ENCODE results near the gene CBX1. TPM values are rescaled to one million over a fixed set of nuclear protein-coding genes. Genes with fewer than 3 reads are reported as not detected.
A peak's percentile ranks its signal among the peaks of the same experiment; 100 is the strongest.

Gene CBX1
- total RNA-seq, 6 donors from 2014 or later = 12.6 to 38.8 (median 28.0) TPM

DNA sequence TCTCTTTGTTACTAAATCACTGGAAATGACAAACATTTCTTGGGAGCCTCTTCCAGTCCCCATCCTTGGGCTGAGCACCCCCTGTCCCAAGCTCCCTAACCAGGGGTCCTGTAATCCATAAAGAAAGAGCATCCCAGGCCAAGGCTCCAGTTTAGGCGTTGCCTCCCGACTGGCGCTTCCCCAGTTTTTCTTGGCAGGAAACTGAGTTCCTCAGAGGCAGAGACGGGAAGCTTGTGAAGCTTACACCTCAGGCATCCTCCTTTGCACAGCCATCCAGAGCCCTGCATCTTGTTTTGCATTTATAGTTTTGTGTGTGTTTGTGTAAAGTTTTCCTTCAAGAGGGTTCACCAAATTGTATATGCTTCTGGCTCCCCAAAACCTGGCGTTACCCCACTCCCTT lies 70.7 kb downstream of the CBX1 start:
- Histone ChIP-seq H3K36me3 (peaks cover 0 to 4% (median 0%) of the 10 kb centered on the region in 4 donors), H3K27ac (no peak overlapping the region), H3K4me1 (peaks cover 12 to 20% (median 13%) of the 10 kb centered on the region in 4 donors), H3K27me3 (no peaks in the 10 kb centered on the region), H3K9me3 (no peaks in the 10 kb centered on the region), H3K4me3 (no peak overlapping the region)
- 39 to 75% methylated on average over 5 of the region's 5 CpGs for WGBS, 2 donors
- no peak for TF ChIP-seq POLR2A (IDR thresholded peaks at IDR 0.05)
- ATAC-seq (ENCODE audit: low FRiP score in 2 of 2) (no peak), DNase-seq (no peak)

DNA sequence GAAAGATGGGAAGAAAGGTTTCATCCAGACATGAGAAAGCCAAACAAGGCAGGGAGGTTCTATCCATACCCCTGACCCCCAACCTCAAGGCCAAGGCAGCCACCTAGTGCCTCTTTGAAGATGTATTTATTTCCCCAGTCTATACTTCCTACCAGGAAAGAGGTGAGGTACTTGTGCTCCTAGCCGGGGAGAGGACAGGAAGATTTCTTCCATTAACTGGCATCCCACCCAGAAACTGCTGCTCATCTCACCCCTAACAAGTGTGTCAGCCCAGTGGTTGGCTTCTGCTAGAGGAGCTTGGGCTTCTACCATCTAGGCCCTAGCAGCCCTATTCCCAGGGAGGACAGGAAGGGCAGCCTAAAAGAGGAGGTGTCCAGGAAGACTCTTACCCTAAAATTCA lies 72.5 kb downstream of the CBX1 start:
- DNase-seq = no peak
- TF ChIP-seq POLR2A (IDR thresholded peaks at IDR 0.05) (no peak), POLR2AphosphoS5 (IDR thresholded peaks at IDR 0.05) (no peak), EP300 (IDR thresholded peaks at IDR 0.05) (no peak)
- TF ChIP-seq, protein P1, sequence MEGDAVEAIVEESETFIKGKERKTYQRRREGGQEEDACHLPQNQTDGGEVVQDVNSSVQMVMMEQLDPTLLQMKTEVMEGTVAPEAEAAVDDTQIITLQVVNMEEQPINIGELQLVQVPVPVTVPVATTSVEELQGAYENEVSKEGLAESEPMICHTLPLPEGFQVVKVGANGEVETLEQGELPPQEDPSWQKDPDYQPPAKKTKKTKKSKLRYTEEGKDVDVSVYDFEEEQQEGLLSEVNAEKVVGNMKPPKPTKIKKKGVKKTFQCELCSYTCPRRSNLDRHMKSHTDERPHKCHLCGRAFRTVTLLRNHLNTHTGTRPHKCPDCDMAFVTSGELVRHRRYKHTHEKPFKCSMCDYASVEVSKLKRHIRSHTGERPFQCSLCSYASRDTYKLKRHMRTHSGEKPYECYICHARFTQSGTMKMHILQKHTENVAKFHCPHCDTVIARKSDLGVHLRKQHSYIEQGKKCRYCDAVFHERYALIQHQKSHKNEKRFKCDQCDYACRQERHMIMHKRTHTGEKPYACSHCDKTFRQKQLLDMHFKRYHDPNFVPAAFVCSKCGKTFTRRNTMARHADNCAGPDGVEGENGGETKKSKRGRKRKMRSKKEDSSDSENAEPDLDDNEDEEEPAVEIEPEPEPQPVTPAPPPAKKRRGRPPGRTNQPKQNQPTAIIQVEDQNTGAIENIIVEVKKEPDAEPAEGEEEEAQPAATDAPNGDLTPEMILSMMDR (IDR thresholded peaks at IDR 0.05) = no peak
- peaks cover 0 to 4% (median 0%) of the 10 kb centered on the region in 4 donors for H3K36me3 ChIP-seq
- H3K9me3 ChIP-seq = no peaks in the 10 kb centered on the region
- no peak overlapping the region for H3K4me3 ChIP-seq
- no peaks in the 10 kb centered on the region for H3K27me3 ChIP-seq
- peaks cover 24 to 35% (median 25%) of the 10 kb centered on the region in 4 donors for H3K4me1 ChIP-seq
- no peak overlapping the region for H3K27ac ChIP-seq
- no peak for ATAC-seq (ENCODE audit: low FRiP score in 2 of 2)
- WGBS, 2 donors = 56 to 65% methylated on average over 1 of the region's 1 CpG

GRCh38 chr17:48027322-48027981 lies 73.8 kb downstream of the CBX1 start:
- H3K9me3 ChIP-seq = no peaks in the 10 kb centered on the region
- H3K4me1 ChIP-seq = peaks cover 35 to 48% (median 35%) of the 10 kb centered on the region in 4 donors
- ATAC-seq (ENCODE audit: low FRiP score in 2 of 2) (no peak), DNase-seq (no peak)
- H3K4me3 ChIP-seq = no peak overlapping the region
- WGBS, 2 donors = 88 to 90% methylated on average over 12 of the region's 12 CpGs
- no peaks in the 10 kb centered on the region for H3K27me3 ChIP-seq
- H3K36me3 ChIP-seq = peaks cover 0 to 4% (median 0%) of the 10 kb centered on the region in 4 donors
- no peak overlapping the region for H3K27ac ChIP-seq
- TF ChIP-seq EP300 (IDR thresholded peaks at IDR 0.05) (no peak), POLR2A (IDR thresholded peaks at IDR 0.05) (no peak), POLR2AphosphoS5 (IDR thresholded peaks at IDR 0.05) (no peak)
- TF ChIP-seq, protein P1 (IDR thresholded peaks at IDR 0.05) = no peak

- peaks cover 35 to 48% (median 35%) of the 10 kb centered on the region in 4 donors for H3K4me1 ChIP-seq
- H3K36me3 ChIP-seq = no peaks in the 10 kb centered on the region
- no peaks in the 10 kb centered on the region for H3K27me3 ChIP-seq
- no peak overlapping the region for H3K27ac ChIP-seq
- DNase-seq = peak; percentile 83 to 88
- no peak for TF ChIP-seq POLR2AphosphoS5 (IDR thresholded peaks at IDR 0.05)
- TF ChIP-seq, protein P1 (IDR thresholded peaks at IDR 0.05) = peak; percentile 86 to 90 (median 88)
- TF ChIP-seq POLR2A (IDR thresholded peaks at IDR 0.05) = no peak
- no peak for TF ChIP-seq EP300 (IDR thresholded peaks at IDR 0.05)
- peak; percentile 61 to 73 for ATAC-seq (ENCODE audit: low FRiP score in 2 of 2)
- WGBS, 2 donors = 11 to 32% methylated on average over 11 to 16 of the region's 18 CpGs
- no peak overlapping the region for H3K4me3 ChIP-seq
- H3K9me3 ChIP-seq = no peaks in the 10 kb centered on the region
Measured at GRCh38 chr17:48026502-48027321, 74.6 kb downstream of the CBX1 start.

DNA sequence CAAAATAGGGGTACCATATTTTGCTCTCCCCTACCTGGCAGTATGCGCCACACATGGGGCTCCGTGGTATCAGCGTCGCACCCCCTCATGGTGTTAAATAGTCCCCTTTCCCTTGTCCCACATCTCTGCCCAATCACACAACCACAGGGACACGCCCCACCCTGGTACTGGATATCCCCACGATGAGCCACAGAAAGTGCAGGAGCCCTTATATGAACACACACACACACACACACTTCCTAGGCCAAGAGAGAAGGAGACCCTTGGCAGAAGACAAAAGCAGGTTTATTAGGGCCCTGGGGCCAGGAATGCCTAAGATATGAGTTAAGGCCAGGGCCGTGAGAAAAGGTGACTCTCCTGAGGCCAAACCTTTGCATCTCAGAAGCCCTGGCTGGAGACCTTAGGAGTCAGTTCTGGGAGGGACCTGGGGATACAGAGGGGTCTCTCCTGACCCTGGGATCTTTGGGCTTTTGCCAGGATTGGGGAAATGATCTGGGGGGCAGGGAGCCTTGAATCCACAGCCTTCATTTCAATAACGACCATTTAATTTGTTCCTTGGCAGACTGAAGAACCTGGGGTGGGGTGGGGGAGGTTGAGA lies 75.3 kb downstream of the CBX1 start:
- 21 to 47% methylated on average over 8 of the region's 8 CpGs for WGBS, 2 donors
- Histone ChIP-seq H3K4me1 (peaks cover 35 to 48% (median 35%) of the 10 kb centered on the region in 4 donors), H3K27me3 (no peaks in the 10 kb centered on the region), H3K27ac (peak overlapping the region in 3 of 4 donors; percentile 17 to 80 (median 66)), H3K9me3 (no peaks in the 10 kb centered on the region), H3K4me3 (peak overlapping the region in 3 of 4 donors; percentile 46 to 52 (median 50)), H3K36me3 (no peaks in the 10 kb centered on the region)
- no peak for DNase-seq
- TF ChIP-seq, protein P1 (IDR thresholded peaks at IDR 0.05) = no peak
- TF ChIP-seq POLR2AphosphoS5 (IDR thresholded peaks at IDR 0.05) (no peak), POLR2A (IDR thresholded peaks at IDR 0.05) (no peak), EP300 (IDR thresholded peaks at IDR 0.05) (no peak)
- ATAC-seq (ENCODE audit: low FRiP score in 2 of 2) = no peak

All from upper lobe of left lung (tissue), 6 donors.